GM03348 (cell line): ENCODE data around the gene TAX1BP1.

Source experiments
- DNase-seq: peaks from one replicate; pipeline ENCODE4 v3.0.0; 2012; ENCODE audit warnings: low spot score

The TAX1BP1 gene

DNA sequence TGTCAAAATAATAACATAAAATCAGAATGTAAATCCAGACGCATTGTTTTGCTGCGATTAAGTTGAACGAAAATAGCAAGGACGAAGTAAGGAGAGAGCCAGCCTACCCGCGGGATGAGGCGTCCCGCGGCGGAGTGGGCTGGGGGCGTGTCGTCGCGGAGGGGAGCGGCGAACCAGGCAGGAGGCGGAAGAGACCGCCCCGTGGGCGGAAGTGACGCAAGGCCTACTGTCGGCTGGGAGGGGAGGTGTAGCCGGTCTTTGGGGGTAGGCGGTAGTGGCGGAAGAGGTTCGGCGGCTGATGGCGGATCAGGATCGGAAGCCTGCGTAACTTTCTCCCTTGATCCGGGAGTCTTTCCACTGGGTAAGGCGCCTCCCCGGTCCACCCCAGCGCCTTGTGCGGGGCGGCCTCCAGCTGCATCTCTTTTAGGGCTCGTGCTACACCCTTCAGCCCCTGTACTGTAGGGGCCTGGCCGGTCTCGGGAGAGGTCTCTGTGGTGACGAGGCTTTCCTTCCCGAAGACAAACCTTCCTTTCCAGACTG is at the start of gene TAX1BP1:
Gene TAX1BP1, plus strand, starts transcription at position 254 of the 540 bp plus-strand sequence. CDS start 8,363 bp downstream, outside the sequence.
- DNase-seq = peak; percentile 98

- DNase-seq = no peak
Observed at GRCh38 chr7:27690649-27691048, 49.3 kb upstream of the TAX1BP1 start.

DNA sequence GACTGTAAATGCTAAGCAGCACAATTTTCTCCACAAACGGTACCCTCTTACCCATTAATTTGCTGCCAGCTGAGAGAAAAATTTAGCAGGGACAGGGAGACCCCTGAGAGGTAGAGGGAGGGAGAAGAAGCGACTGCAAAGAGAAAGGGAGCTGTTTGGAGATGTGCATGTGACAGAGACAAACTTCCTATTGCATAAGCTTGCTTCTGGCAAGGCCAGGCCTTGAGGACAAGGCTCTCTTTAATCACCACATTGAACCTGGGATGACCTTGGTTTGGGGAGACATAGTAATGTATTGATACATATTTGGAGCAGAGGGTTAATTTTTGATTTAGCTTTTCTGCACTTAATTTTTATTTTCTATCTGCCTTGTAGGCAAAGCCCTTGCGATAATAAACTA is 46.2 kb upstream of the TAX1BP1 start:
- no peak for DNase-seq

DNA sequence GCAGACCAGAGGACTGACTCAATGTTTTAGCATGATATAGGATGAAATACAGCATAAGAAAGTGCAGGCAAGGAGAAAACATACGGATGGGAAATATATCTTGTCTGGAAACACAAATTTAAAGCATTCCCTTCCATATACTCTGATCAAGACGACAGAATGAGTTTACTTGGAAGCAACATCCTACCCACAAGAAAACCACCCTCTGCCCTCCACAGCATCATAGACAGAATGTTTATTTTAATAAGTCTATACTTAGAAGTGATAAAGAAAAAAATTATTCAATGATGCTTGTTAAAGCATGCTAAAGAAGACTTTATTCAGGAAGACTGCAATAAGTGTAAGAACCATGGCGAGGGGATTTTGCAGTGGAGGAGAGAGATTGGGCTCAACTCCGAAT is 44.9 kb upstream of the TAX1BP1 start:
- DNase-seq = no peak

DNA sequence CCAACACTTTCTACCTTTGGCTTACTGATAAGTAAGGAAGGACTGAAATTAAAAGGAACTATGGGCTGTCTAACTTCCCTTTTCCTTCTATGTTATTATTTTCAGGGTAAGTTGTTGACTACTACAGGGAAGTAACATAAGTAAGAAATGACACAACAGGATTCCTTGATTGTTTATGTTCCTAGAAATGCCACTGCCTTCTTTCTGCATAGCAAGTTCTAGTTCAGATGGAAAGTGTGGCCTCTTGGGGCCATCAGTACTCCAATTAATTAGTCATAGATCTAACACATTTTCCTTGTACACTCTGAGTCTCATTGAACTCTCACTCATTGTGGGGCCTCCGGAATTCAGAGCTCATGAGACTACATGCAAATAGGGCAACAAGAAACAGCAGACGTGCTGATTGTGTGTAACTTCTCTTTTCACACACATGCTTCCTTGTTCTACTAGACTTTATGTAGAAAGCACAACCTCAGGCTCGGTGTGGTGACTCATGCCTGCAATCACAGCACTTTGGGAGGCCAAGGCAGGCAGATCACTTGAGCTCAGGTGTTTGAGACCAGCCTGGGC is 42.0 kb upstream of the TAX1BP1 start:
- no peak for DNase-seq

- DNase-seq = no peak
Observed at GRCh38 chr7:27699751-27700150, 40.2 kb upstream of the TAX1BP1 start.

DNA sequence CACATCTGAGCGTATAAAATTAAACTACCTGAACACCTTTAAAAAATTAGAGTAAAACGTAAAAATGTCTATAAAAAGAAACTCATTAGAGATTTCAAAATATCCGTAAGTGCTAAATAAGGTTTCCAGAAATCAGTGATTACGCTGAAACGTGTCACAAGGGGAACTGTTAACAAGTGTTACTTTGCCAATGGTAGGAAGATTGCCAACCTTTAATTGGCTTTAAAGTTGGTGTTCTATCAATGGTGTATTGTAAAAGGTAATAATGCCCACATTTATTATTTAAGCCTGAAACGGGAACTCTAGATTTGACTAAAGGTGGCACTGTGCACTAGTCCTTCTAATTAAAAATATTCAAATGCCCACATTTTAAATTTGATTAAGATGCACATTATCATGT is 39.5 kb upstream of the TAX1BP1 start:
- DNase-seq = no peak

DNA sequence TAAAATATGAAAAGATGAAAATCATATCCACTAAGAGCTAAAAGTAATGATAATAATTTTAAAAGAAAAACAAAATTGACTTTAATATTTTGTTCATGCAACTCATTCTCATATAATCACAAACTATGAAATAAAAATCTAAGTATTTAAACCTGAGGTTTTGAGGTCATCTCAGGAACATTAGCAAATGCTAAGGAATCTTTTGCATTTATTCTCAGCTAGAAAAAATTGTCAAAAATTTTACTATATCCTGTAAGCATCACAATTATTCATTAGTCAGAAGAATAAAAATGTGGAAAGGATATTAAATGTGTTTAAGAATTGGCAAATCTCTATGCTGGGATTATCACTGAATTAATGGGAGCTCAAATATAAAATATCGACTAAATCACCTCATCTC is 36.8 kb upstream of the TAX1BP1 start:
- DNase-seq = no peak

DNA sequence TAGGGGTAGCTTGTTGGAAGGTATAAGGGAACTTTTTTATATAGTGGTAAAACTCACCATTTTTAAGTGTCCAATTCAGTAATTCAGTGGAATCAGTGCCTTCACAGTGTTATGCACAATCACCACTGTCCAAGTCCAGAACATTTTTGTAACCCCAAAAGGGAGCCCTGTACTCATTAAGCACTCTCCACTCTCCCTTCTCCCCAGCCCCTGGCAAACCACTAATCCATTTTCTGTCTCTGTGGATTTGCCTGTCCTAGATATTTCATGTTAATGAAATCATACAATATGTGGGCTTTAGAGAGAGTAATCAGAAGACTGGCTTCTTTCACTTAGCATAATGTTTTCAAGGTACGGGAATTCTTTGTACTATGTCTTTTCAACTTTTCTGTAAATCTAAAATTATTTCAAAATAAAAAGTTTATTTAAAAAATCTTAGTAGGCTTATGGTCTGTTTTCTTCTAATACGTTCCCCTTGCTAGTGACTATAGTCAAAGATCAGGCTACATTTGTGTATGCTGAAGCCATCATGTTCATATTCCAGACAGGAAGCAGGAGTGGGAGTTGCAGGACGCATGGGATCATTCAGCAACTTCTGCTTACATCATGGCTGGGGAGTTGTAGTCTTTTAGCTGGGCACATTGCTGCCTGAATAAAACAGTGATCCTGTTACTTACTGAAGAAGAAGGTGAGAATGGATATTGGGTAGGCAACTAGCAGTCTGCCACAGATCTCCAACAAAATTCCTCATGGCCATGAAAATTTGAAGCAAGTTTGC is 35.4 kb upstream of the TAX1BP1 start:
- no peak for DNase-seq

- DNase-seq = no peak
Observed at GRCh38 chr7:27705200-27705594, 34.8 kb upstream of the TAX1BP1 start.

DNA sequence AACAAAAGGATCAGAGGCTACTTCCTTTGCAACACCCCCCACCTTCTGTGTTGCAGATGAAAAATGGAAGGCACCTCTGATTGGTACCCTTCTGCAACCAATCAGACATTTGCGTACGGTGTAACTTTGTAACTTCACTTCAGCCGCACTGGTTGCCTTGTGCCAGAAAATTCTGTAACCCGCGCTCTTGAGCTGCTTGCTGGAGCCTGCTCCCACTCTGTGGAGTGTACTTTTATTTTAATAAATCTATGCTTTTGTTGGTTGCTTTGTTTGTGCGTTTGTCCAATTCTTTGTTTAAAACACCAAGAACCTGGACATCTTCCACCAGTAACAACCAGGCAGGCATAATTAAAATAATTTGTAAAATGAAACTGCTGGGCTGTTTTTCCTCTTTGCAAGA is 31.5 kb upstream of the TAX1BP1 start:
- no peak for DNase-seq

DNA sequence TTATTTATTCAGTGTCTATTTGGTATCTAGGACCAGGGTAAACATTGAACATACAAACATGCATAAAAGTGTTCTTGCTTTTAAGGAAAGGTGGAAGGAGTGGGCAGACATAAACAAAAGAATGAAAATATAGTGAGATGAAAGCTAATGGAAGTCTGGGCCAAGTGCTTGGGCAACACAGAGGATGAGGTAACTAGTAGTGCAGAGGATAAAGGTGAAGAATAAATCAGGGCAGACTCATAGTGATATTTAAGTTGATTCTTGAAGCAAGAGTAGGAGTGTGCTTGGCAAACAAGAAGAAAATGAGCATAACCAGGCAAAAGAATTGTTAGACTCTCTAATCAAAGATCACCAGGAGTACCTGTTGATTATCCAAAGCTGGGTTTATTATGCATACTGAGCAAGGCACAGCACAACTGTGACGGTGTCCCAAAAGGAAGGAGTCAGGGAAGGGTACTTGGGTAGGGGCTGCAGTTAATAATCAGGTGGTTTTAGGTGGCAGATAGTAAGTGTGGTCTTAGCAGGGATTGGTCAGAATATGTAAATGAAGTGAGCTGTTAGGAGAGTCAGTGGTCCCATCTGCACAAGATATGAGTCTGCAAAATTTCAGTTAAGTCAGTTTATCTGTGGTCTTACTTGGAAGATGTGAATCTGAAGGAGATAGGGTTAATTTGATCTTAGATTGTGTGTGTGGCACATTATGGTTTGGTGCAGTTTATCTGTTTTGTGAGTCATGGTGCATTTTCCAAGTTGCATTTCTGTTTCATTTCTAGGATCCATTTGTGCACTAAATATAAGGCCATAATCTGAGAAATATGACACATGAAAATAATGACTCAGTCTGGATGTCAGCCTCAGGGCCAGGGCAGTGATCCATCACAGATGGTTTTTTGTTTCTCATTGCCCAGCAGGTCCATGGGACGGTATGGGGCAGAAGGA is 30.6 kb upstream of the TAX1BP1 start:
- DNase-seq = peak; percentile 65

DNA sequence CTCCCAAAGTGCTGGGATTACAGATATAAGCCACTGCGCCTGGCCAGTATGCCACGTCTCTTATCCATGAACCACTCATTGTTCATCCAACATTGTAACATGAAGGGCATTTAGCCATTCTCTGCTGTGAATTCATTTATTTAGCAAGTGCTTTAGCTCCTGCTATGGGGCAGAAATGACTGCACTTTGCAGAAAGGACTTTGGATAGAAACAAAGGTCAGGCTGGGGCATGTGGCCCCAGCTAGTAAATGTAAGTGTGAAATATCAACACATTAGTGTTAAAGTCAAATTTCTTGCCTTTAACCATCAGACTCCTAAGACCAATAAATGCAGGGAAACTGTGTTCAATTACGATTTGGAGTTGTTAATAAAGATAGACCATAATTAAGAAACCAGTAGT is 27.7 kb upstream of the TAX1BP1 start:
- DNase-seq = no peak

DNA sequence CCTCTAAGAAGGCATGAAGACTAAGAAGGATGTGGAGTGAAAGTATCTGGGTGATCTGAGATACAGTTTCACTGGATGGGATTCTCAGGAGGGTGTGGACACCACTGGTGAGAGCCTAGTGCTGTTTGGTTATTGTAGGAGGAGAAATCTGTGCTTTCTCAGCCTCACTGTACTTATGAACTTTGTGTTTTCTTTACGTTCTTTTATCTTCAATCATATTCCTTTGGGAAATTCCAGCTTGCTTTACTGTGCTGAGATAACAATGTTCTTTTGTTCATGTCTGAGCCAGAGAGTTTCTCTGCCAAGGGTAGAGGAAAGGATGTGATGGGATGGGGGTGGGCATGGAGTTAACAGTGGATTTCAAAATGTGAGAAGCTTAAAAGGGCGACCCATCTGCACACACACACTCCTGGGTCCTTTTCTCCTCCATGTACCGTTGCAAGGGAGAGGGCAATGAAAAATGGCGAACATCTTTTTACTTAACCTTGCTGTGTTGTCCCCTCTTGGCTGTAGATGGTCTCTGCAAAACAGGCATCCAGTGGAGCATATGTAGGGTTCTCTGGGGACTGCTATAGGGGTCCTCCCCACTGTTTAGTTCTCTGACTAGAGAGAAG is 25.0 kb upstream of the TAX1BP1 start:
- DNase-seq = no peak

- peak; percentile 21 for DNase-seq
Observed at GRCh38 chr7:27723085-27723484, 16.9 kb upstream of the TAX1BP1 start.

DNA sequence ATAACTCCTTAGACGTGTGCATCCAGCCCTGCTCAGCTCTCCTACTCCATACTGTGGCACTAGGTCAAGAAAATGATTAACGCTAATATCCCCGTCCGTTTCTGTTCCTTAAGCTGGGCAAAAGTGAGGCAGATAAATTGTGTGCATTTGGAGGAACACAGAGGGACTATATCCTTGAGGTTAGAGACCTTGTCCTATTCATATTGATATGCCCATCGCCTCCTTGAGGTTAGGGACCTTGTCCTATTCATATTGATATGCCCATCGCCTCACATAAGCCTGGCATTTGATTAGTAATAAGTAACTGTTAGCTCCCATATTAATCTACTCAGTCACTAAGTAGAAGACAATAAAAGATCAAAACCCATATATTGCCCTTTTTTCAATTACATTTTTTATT is 12.9 kb upstream of the TAX1BP1 start:
- no peak for DNase-seq

- no peak for DNase-seq
Observed at GRCh38 chr7:27730112-27730511, 9.8 kb upstream of the TAX1BP1 start.

- no peak for DNase-seq
Observed at GRCh38 chr7:27734583-27734982, 5.4 kb upstream of the TAX1BP1 start.

- no peak for DNase-seq
Observed at GRCh38 chr7:27735165-27735564, 4.8 kb upstream of the TAX1BP1 start.

- no peak for DNase-seq
Observed at GRCh38 chr7:27735831-27736230, 4.1 kb upstream of the TAX1BP1 start.

- no peak for DNase-seq
Observed at GRCh38 chr7:27737178-27737577, 2.8 kb upstream of the TAX1BP1 start.

- DNase-seq = no peak
Observed at GRCh38 chr7:27737616-27738015, 2.3 kb upstream of the TAX1BP1 start.
